HEK293 (cell line): ENCODE results near the gene KCNC4.

Experiments used
- ZBTB20 ChIP-seq: fragments of 450-650 bp; formaldehyde crosslinking; IDR thresholded peaks from 2 replicates; pipeline ENCODE4 v1.5.1; 2016; ENCODE audit warnings: missing biosample characterization, missing genetic modification characterization
- ZFP3 ChIP-seq: fragments of 450-650 bp; formaldehyde crosslinking; IDR thresholded peaks from 2 replicates; pipeline ENCODE4 v1.5.1; 2016; ENCODE audit warnings: low read depth, missing biosample characterization, missing genetic modification characterization

- no peak for TF ChIP-seq ZBTB20 (tag by site-specific recombination)
- TF ChIP-seq ZFP3 (tag by site-specific recombination), result no peak
Observed at GRCh38 chr1:110166861-110167260, 43.3 kb upstream of the KCNC4 start.
